Measurements from ENCODE around the gene CARTPT. TPM values are rescaled to one million over a fixed set of nuclear protein-coding genes. Genes with fewer than 3 reads are reported as not detected.

Gene CARTPT
- total RNA-seq (ENCODE audit: low replicate concordance) = not detected in 2 replicates

GRCh38 chr5:71719063-71719964 lies at the start of gene CARTPT:
CARTPT (plus strand) TSS chr5:71719275; CDS start chr5:71719294, 19 bp downstream.

Other genes starting within 250 kb of the CARTPT start
- gene MCCC2, start 131.9 kb upstream of the CARTPT start, total RNA-seq (ENCODE audit: low replicate concordance) = 10.9 and 15.6 TPM in 2 replicates

All from smooth muscle cell of the coronary artery (primary cell).